ENCODE data around the gene ARHGEF28.

DNA sequence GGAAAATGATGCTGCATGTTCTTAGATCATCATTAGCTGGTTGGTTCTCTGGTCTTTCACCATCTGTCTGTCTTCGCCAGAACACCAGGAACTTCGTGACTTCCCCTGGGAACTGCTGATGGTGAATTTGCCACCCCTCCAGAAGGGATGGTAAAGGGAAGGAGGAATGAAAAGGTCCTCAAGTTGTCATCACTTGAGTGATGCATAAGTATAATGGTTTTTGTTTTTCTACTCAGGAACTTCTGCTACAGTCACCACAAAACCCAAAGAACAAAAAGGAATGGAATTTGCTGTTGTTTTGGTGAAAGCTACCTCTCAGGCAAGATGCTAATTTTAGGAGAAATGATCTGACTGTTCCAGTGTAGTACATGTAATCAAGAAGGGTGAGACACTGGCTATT lies 328.4 kb downstream of the ARHGEF28 start:
- TF ChIP-seq BHLHE40 (IDR thresholded peaks at IDR 0.05; ENCODE audit: low read depth, low read length) (no peak), POLR2A (IDR thresholded peaks at IDR 0.05; ENCODE audit: low read depth, low read length) (no peak), RAD21 (IDR thresholded peaks at IDR 0.05; ENCODE audit: low read length) (no peak), MXI1 (IDR thresholded peaks at IDR 0.05; ENCODE audit: borderline replicate concordance, low read depth, low read length) (no peak), USF2 (IDR thresholded peaks at IDR 0.05; ENCODE audit: low read depth, low read length) (no peak), MAZ (IDR thresholded peaks at IDR 0.05; ENCODE audit: borderline replicate concordance, low read depth, low read length) (no peak), RCOR1 (IDR thresholded peaks at IDR 0.05; ENCODE audit: insufficient replicate concordance, low read length) (no peak)
- TF ChIP-seq, protein P1, sequence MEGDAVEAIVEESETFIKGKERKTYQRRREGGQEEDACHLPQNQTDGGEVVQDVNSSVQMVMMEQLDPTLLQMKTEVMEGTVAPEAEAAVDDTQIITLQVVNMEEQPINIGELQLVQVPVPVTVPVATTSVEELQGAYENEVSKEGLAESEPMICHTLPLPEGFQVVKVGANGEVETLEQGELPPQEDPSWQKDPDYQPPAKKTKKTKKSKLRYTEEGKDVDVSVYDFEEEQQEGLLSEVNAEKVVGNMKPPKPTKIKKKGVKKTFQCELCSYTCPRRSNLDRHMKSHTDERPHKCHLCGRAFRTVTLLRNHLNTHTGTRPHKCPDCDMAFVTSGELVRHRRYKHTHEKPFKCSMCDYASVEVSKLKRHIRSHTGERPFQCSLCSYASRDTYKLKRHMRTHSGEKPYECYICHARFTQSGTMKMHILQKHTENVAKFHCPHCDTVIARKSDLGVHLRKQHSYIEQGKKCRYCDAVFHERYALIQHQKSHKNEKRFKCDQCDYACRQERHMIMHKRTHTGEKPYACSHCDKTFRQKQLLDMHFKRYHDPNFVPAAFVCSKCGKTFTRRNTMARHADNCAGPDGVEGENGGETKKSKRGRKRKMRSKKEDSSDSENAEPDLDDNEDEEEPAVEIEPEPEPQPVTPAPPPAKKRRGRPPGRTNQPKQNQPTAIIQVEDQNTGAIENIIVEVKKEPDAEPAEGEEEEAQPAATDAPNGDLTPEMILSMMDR (conservative IDR thresholded peaks at IDR 0.05; ENCODE audit: low read depth, low read length), result no peak
- TF ChIP-seq, protein P2, sequence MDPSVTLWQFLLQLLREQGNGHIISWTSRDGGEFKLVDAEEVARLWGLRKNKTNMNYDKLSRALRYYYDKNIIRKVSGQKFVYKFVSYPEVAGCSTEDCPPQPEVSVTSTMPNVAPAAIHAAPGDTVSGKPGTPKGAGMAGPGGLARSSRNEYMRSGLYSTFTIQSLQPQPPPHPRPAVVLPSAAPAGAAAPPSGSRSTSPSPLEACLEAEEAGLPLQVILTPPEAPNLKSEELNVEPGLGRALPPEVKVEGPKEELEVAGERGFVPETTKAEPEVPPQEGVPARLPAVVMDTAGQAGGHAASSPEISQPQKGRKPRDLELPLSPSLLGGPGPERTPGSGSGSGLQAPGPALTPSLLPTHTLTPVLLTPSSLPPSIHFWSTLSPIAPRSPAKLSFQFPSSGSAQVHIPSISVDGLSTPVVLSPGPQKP (IDR thresholded peaks at IDR 0.05; ENCODE audit: borderline replicate concordance, low read depth, low read length), result no peak
